Measurements from ENCODE around the gene PLXNC1.

GRCh38 chr12:94202245-94203180, 54.1 kb downstream of the PLXNC1 start:
- no peak for TF ChIP-seq KDM5A (IDR thresholded peaks at IDR 0.05; ENCODE audit: low read length)
- TF ChIP-seq, protein P1, sequence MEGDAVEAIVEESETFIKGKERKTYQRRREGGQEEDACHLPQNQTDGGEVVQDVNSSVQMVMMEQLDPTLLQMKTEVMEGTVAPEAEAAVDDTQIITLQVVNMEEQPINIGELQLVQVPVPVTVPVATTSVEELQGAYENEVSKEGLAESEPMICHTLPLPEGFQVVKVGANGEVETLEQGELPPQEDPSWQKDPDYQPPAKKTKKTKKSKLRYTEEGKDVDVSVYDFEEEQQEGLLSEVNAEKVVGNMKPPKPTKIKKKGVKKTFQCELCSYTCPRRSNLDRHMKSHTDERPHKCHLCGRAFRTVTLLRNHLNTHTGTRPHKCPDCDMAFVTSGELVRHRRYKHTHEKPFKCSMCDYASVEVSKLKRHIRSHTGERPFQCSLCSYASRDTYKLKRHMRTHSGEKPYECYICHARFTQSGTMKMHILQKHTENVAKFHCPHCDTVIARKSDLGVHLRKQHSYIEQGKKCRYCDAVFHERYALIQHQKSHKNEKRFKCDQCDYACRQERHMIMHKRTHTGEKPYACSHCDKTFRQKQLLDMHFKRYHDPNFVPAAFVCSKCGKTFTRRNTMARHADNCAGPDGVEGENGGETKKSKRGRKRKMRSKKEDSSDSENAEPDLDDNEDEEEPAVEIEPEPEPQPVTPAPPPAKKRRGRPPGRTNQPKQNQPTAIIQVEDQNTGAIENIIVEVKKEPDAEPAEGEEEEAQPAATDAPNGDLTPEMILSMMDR (IDR thresholded peaks at IDR 0.05; ENCODE audit: control extremely low read depth in 1 of 3, insufficient read depth in 1 of 3, low read depth in 1 of 3, low read length in 3 of 3) = no peak
- no peak for TF ChIP-seq POLR2A (IDR thresholded peaks at IDR 0.05; ENCODE audit: control extremely low read depth in 1 of 2, low read depth in 2 of 2, low read length in 2 of 2)
- TF ChIP-seq CHD1 (IDR thresholded peaks at IDR 0.05; ENCODE audit: low read depth, low read length) = no peak
- no peak for TF ChIP-seq EZH2 (IDR thresholded peaks at IDR 0.05; ENCODE audit: low read depth, low read length, severe bottlenecking)
- TF ChIP-seq BRCA1 (IDR thresholded peaks at IDR 0.05; ENCODE audit: low read depth, low read length) = no peak
- TF ChIP-seq, protein P2, sequence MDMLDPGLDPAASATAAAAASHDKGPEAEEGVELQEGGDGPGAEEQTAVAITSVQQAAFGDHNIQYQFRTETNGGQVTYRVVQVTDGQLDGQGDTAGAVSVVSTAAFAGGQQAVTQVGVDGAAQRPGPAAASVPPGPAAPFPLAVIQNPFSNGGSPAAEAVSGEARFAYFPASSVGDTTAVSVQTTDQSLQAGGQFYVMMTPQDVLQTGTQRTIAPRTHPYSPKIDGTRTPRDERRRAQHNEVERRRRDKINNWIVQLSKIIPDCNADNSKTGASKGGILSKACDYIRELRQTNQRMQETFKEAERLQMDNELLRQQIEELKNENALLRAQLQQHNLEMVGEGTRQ (IDR thresholded peaks at IDR 0.05; ENCODE audit: low read length) = no peak
- no peak for TF ChIP-seq EP300 (IDR thresholded peaks at IDR 0.05; ENCODE audit: borderline replicate concordance in 1 of 2, low read depth in 2 of 2, low read length in 2 of 2)
